C4-2B (cell line): ENCODE data around the gene XCL1.

Experiments
- H3K27ac ChIP-seq: fragments of 450-650 bp; 2 replicates; pipeline ENCODE4 v1.5.1; 2017
- CTCF ChIP-seq: fragments of 450-650 bp; conservative IDR thresholded peaks from 2 replicates; pipeline ENCODE4 v1.5.1; 2017; ENCODE audit warnings: mild to moderate bottlenecking
- ZFX ChIP-seq: fragments of 450-650 bp; IDR thresholded peaks from 2 replicates; pipeline ENCODE4 v1.6.1; 2017

Gene XCL1

DNA sequence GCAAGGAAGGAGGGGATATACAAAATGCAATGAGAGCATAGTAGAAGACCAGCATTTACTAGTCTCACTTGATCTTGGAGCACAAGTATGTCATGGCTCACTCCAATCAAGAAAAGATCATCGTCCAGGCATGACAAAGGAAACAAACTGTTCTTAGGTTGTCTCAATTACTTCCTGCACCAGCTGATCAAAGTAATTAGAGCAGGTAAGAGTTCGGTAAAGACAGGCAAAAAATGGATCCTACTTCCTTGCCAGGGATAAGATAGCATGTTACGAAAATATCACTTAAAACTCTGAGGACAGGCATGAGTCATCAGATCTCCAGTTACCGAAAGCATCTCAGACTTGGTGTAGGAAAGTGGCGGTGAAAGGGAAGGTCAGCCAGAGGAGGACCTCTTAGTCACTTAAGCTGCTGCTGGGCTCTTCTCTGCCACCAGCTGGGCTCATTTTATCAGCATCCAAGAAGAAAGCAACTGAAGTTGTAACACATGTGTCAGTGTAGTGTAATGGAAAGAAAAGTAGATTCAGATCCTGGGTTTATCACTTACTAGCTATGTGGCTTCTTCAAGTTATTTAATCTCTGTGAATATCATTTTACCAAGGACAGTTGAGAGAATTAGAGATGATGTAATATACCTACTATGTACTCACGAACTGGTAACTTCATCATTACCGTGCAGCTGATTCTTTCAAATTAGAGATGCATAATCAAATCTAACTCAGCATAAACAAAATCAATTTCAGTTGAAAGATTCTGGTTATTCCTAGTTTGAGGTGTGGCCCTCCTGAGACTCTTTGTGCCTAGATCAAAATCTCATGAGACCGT lies 46.8 kb downstream of the XCL1 start:
- TF ChIP-seq CTCF (no peak), ZFX (no peak)
- H3K27ac ChIP-seq = no peak overlapping the region

- no peak overlapping the region for H3K27ac ChIP-seq
- TF ChIP-seq CTCF = no peak
- TF ChIP-seq ZFX = no peak
Measured at GRCh38 chr1:168623831-168624230, 47.4 kb downstream of the XCL1 start.

DNA sequence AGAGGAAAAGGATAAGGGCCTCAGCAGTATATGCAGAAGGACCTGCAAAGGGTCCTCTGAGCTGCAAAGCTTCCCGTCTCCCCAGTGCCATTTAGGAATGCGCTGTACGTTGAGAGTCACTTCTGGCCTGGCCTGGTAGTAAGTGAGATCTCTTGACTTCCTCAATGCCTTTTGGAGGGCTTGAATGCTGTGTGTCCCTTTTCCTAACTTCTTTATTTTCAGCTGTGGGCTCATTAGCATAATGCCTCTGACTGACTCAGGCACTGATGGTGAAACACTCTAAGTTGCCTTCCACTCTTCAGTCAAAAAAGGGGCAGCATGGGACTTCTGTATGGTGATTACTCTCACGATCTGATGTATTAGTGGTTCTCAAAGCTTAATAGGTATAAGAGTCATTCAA lies 49.9 kb downstream of the XCL1 start:
- TF ChIP-seq CTCF (no peak), ZFX (no peak)
- H3K27ac ChIP-seq = no peak overlapping the region

DNA sequence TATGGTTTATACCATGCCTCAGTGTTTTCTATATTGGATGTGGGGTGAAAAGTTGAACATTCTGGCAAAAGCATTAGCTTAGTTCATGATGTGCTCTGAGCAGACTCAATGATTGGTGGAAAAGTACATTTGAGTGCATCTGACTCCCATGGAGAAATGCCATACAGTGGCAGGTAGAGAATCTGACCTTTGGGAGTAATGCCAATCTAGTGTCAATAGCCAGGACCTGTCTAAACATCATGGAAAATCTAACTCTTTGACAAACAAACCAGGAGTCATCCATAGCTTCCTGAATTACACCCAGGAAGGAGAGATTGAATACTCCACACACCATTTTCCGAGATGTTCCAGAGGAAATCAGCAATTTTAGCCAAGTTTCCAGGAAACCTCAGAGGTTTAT lies 51.0 kb downstream of the XCL1 start:
- no peak for TF ChIP-seq CTCF
- no peak for TF ChIP-seq ZFX

DNA sequence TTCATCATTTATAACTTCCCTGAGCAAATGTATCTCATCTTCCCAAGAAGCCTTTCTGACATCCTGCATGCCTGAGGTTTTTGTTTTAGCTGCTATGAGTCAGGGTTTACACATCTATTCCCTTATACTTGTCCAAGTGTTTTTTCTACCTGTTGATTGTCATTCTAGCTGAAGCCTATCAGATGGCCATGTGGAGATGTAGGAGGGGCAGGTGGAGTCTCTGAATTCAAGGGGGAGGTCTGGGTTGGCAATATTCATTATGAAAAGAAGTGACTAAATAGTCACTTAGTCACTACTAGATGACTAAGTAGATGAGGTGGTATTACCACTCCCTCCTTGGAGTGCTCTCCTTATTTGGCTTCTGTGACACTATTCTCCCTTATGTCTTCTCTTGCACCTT lies 52.4 kb downstream of the XCL1 start:
- TF ChIP-seq ZFX (no peak), CTCF (no peak)
- no peak overlapping the region for H3K27ac ChIP-seq

More for the DNA sequence above, 51.0 kb downstream of the XCL1 start:
- H3K27ac ChIP-seq = no peak overlapping the region

DNA sequence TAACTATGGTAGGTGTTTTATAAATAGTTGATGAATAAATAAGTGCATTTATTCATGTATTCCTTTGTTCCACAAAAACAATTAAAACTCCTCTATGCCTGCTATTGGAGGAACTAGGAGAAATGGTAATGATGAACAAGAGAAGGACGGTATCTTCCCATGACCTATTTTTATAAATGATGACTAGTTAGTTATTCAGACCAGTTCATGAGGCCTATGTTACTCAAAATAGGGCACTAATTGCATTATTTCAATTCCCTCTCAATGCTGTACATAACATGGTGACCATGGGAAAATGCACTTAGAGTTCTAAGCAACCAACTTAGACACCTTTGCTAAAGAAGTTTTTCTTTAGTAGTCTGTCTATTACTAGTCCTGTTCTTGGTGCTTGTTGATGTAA lies 53.1 kb downstream of the XCL1 start:
- TF ChIP-seq CTCF (no peak), ZFX (no peak)
- no peak overlapping the region for H3K27ac ChIP-seq
